Measurements from ENCODE around the gene FGF1.

Gene FGF1

GRCh38 chr5:142605611-142606010 lies 80.3 kb downstream of the FGF1 start:
- DNase-seq = no peak

- no peak for DNase-seq
Observed at GRCh38 chr5:142602720-142603245, 83.1 kb downstream of the FGF1 start.

- no peak for DNase-seq
Observed at GRCh38 chr5:142601432-142601831, 84.5 kb downstream of the FGF1 start.

- no peak for DNase-seq
Observed at GRCh38 chr5:142600611-142601358, 85.1 kb downstream of the FGF1 start.

GRCh38 chr5:142600092-142600491 lies 85.8 kb downstream of the FGF1 start:
- DNase-seq = no peak

- no peak for DNase-seq
Observed at GRCh38 chr5:142598338-142598700, 87.6 kb downstream of the FGF1 start.

GRCh38 chr5:142597546-142598337 lies 88.1 kb downstream of the FGF1 start:
- no peak for DNase-seq

- no peak for DNase-seq
Observed at GRCh38 chr5:142597025-142597424, 88.9 kb downstream of the FGF1 start.

- no peak for DNase-seq
Observed at GRCh38 chr5:142592365-142592764, 93.5 kb downstream of the FGF1 start.

GRCh38 chr5:142590451-142591231 lies 95.2 kb downstream of the FGF1 start:
- no peak for DNase-seq

- DNase-seq = no peak
Observed at GRCh38 chr5:142589720-142590119, 96.2 kb downstream of the FGF1 start.

GRCh38 chr5:142587354-142587965 lies 98.4 kb downstream of the FGF1 start:
- DNase-seq = no peak

GRCh38 chr5:142586552-142586951 lies 99.3 kb downstream of the FGF1 start:
- DNase-seq = no peak

- no peak for DNase-seq
Observed at GRCh38 chr5:142585451-142585850, 100.4 kb downstream of the FGF1 start.

- no peak for DNase-seq
Observed at GRCh38 chr5:142584891-142585290, 101.0 kb downstream of the FGF1 start.

GRCh38 chr5:142578161-142578830 lies 107.6 kb downstream of the FGF1 start:
- DNase-seq = no peak

GRCh38 chr5:142576804-142577203 lies 109.1 kb downstream of the FGF1 start:
- no peak for DNase-seq

GRCh38 chr5:142576303-142576702 lies 109.6 kb downstream of the FGF1 start:
- DNase-seq = no peak

GRCh38 chr5:142572006-142572405 lies 113.9 kb downstream of the FGF1 start:
- DNase-seq = no peak

- no peak for DNase-seq
Observed at GRCh38 chr5:142571371-142571770, 114.5 kb downstream of the FGF1 start.

- no peak for DNase-seq
Observed at GRCh38 chr5:142569905-142570304, 116.0 kb downstream of the FGF1 start.

- DNase-seq = no peak
Observed at GRCh38 chr5:142568996-142569335, 116.9 kb downstream of the FGF1 start.

All from MV-4-11 (cell line).